ENCODE results near the gene PSORS1C1.

- TF ChIP-seq SUZ12 (IDR thresholded peaks at IDR 0.05) (no peak), SP1 (IDR thresholded peaks at IDR 0.05) (no peak), FOXM1 (IDR thresholded peaks at IDR 0.05; ENCODE audit: borderline replicate concordance) (no peak), NFRKB (IDR thresholded peaks at IDR 0.05) (no peak), PKNOX1 (IDR thresholded peaks at IDR 0.05) (no peak), TARDBP (IDR thresholded peaks at IDR 0.05) (no peak), FOXK2 (IDR thresholded peaks at IDR 0.05) (no peak), CTBP1 (IDR thresholded peaks at IDR 0.05; ENCODE audit: borderline replicate concordance) (no peak), ELF4 (IDR thresholded peaks at IDR 0.05) (no peak), FOXA1 (IDR thresholded peaks at IDR 0.05) (no peak), BHLHE40 (IDR thresholded peaks at IDR 0.05; ENCODE audit: borderline replicate concordance) (no peak), L3MBTL2 (conservative IDR thresholded peaks at IDR 0.05) (no peak), ARNT (IDR thresholded peaks at IDR 0.05) (no peak)
Measured at GRCh38 chr6:31170987-31171671, 56.5 kb downstream of the PSORS1C1 start.

Measured in HEK293T (cell line).